K562 (cell line): ENCODE data around the gene ATF6B. TPM values are rescaled to one million over a fixed set of nuclear protein-coding genes. Genes with fewer than 3 reads are reported as not detected.

ENCODE experiments used
- AFF1 ChIP-seq, 2 experiments: fragments of 450-650 bp; IDR thresholded peaks; 2 replicates each; pipeline ENCODE4 v1.6.1; 2018; ENCODE audit warnings: mild to moderate bottlenecking in 2 of 2, low read depth in 1 of 2; ENCODE audit not compliant: partially characterized antibody in 2 of 2
- CREB1 ChIP-seq, 2 experiments: sonication (generic) in 1 of 2; formaldehyde crosslinking in 1 of 2; IDR thresholded peaks; 2 replicates each; pipeline versions ENCODE4 v1.6.1 to v1.8.0; 2012 to 2022; ENCODE audit warnings: inconsistent platforms in 1 of 2, mild to moderate bottlenecking in 1 of 2, missing genetic modification reagents in 1 of 2, moderate library complexity in 1 of 2
- FOXK2 ChIP-seq, 2 experiments: fragments of 450-650 bp; IDR thresholded peaks in 1 of 2; conservative IDR thresholded peaks in 1 of 2; 2 replicates each; pipeline ENCODE4 v1.6.1; 2016; ENCODE audit warnings: low read depth in 2 of 2, mild to moderate bottlenecking in 1 of 2
- MYNN ChIP-seq, 2 experiments: sonication (generic); formaldehyde crosslinking in 1 of 2; IDR thresholded peaks; 2 replicates each; pipeline versions ENCODE4 v1.5.0 to v1.6.1; 2016 to 2020; ENCODE audit warnings: antibody characterized with exemption in 1 of 2, missing genetic modification reagents in 1 of 2
- NR2F6 ChIP-seq: fragments of 450-650 bp; formaldehyde crosslinking; IDR thresholded peaks from 2 replicates; pipeline ENCODE4 v1.4.0; 2020; ENCODE audit warnings: mild to moderate bottlenecking
- PTBP1 ChIP-seq: fragments of 200-400 bp; formaldehyde crosslinking; IDR thresholded peaks from 2 replicates; pipeline ENCODE4 v1.6.1; 2017; ENCODE audit warnings: low read depth, low read length
- TAF15 ChIP-seq: fragments of 200-400 bp; formaldehyde crosslinking; IDR thresholded peaks from 2 replicates; pipeline ENCODE4 v1.6.1; 2017; ENCODE audit warnings: mild to moderate bottlenecking, low read depth, low read length, moderate library complexity
- ZNF165 ChIP-seq: fragments of 250-450 bp; sonication (Bioruptor Pico); IDR thresholded peaks from 2 replicates; pipeline ENCODE4 v1.4.0; 2020; ENCODE audit warnings: borderline replicate concordance
- polyA plus RNA-seq, 8 experiments: library from polyadenylated mRNA; depleted of rRNA in 4 of 8; stranded (reverse) in 5 of 8; unstranded in 3 of 8; fragments of >200 nt; fragmentation: Nextera tagmentation in 2 of 8; fragmentation: Illumina TruSeq in 1 of 8; extraction: Ambion mirVana in 2 of 8; extraction: Trizol in 1 of 8; gene quantifications; 2 replicates each; pipeline versions ENCODE4 v1.2.1 to v1.2.3, GENCODE V29; 2011 to 2014; ENCODE audit warnings: inconsistent platforms in 1 of 8, missing spikeins in 1 of 8
- total RNA-seq, 7 experiments: library from RNA; depleted of rRNA in 6 of 7; stranded (reverse); fragments of >200 nt in 6 of 7; fragmentation: Illumina TruSeq in 2 of 7; extraction: Trizol in 2 of 7; gene quantifications; 2 replicates each; pipeline versions ENCODE4 v1.2.1 to v1.2.3, GENCODE V29; 2011 to 2021; ENCODE audit warnings: low replicate concordance in 1 of 7
- TF ChIP-seq, protein P1 (sequence below), 2 experiments: IDR thresholded peaks; 2 replicates each; pipeline ENCODE4 v1.6.1; 2011; ENCODE audit warnings: borderline replicate concordance in 1 of 2, control low read depth in 1 of 2, low read depth in 1 of 2, low read length in 1 of 2, mild to moderate bottlenecking in 1 of 2, mixed read lengths in 1 of 2, moderate library complexity in 1 of 2; ENCODE audit not compliant: insufficient read depth in 1 of 2, insufficient read length in 1 of 2, poor library complexity in 1 of 2, severe bottlenecking in 1 of 2; ENCODE audit errors: extremely low read depth in 1 of 2
- TF ChIP-seq, protein P2 (sequence below): fragments of 250-450 bp; sonication (Bioruptor Pico); IDR thresholded peaks from 2 replicates; pipeline ENCODE4 v1.9.0; 2021; ENCODE audit warnings: mild to moderate bottlenecking, inconsistent platforms
- TF ChIP-seq, protein P3 (sequence below): IDR thresholded peaks from 2 replicates; pipeline ENCODE4 v1.6.1; 2016; ENCODE audit warnings: missing genetic modification characterization, missing compliant biosample characterization
- TF ChIP-seq, protein P4 (sequence below): fragments of 250-450 bp; sonication (Bioruptor Pico); IDR thresholded peaks from 2 replicates; pipeline ENCODE4 v1.5.0; 2020; ENCODE audit warnings: mild to moderate bottlenecking
- TF ChIP-seq, protein P5 (sequence below): sonication (generic); formaldehyde crosslinking; IDR thresholded peaks from 2 replicates; pipeline ENCODE4 v1.8.0; 2022; ENCODE audit warnings: mild to moderate bottlenecking, missing genetic modification reagents

The ATF6B gene
- total and polyA plus RNA-seq, 9 of the 15 experiments (the other 6 are each of a cell fraction or from before 2014, with no cell fraction given), result 20.7 to 131 (median 31.7) TPM

DNA sequence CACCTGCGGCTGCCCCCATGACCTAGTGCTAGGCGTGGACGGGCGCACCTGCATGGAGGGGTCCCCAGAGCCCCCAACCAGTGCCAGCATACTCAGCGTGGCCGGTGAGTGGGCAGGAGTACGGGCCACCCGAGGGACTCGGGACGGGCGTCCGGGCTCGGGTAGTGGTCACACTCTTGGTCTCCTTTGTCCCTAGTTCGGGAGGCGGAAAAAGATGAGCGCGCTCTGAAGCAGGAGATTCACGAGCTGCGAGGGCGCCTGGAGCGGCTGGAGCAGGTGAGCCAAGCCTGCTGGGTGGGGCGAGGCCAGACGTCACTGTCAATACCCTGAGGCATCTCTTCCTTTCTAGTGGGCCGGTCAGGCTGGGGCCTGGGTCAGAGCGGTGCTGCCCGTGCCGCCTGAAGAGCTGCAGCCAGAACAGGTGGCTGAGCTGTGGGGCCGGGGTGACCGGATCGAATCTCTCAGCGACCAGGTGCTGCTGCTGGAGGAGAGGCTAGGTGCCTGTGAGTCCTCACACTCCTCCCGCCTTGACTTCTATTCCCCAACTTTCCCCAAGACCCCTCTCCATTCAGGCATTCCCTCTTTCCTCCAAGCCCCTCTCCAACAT is 39.2 kb upstream of the ATF6B start (continued):
- TF ChIP-seq, protein P1, sequence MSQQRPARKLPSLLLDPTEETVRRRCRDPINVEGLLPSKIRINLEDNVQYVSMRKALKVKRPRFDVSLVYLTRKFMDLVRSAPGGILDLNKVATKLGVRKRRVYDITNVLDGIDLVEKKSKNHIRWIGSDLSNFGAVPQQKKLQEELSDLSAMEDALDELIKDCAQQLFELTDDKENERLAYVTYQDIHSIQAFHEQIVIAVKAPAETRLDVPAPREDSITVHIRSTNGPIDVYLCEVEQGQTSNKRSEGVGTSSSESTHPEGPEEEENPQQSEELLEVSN (IDR thresholded peaks at IDR 0.05; ENCODE audit: borderline replicate concordance in 1 of 2, extremely low read depth in 1 of 2, insufficient read depth in 1 of 2, insufficient read length in 1 of 2, low read depth in 1 of 2, low read length in 1 of 2, poor library complexity in 1 of 2, severe bottlenecking in 1 of 2), result peak; percentile 5 to 10
- TF ChIP-seq CREB1 (IDR thresholded peaks at IDR 0.05), result no peak
- no peak for TF ChIP-seq CREB1 (CRISPR knock-in tag; IDR thresholded peaks at IDR 0.05)
- 0 out of 2 replicates have a peak, but pooled peaks have one; percentile 23 for TF ChIP-seq TAF15
- TF ChIP-seq, protein P2, sequence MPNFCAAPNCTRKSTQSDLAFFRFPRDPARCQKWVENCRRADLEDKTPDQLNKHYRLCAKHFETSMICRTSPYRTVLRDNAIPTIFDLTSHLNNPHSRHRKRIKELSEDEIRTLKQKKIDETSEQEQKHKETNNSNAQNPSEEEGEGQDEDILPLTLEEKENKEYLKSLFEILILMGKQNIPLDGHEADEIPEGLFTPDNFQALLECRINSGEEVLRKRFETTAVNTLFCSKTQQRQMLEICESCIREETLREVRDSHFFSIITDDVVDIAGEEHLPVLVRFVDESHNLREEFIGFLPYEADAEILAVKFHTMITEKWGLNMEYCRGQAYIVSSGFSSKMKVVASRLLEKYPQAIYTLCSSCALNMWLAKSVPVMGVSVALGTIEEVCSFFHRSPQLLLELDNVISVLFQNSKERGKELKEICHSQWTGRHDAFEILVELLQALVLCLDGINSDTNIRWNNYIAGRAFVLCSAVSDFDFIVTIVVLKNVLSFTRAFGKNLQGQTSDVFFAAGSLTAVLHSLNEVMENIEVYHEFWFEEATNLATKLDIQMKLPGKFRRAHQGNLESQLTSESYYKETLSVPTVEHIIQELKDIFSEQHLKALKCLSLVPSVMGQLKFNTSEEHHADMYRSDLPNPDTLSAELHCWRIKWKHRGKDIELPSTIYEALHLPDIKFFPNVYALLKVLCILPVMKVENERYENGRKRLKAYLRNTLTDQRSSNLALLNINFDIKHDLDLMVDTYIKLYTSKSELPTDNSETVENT (CRISPR knock-in tag), result no peak
- TF ChIP-seq FOXK2 (conservative IDR thresholded peaks at IDR 0.05 in 1 of 2, IDR thresholded peaks at IDR 0.05 in 1 of 2; ENCODE audit: low read depth in 2 of 2), result no peak
- TF ChIP-seq NR2F6, result no peak
- TF ChIP-seq, protein P3, sequence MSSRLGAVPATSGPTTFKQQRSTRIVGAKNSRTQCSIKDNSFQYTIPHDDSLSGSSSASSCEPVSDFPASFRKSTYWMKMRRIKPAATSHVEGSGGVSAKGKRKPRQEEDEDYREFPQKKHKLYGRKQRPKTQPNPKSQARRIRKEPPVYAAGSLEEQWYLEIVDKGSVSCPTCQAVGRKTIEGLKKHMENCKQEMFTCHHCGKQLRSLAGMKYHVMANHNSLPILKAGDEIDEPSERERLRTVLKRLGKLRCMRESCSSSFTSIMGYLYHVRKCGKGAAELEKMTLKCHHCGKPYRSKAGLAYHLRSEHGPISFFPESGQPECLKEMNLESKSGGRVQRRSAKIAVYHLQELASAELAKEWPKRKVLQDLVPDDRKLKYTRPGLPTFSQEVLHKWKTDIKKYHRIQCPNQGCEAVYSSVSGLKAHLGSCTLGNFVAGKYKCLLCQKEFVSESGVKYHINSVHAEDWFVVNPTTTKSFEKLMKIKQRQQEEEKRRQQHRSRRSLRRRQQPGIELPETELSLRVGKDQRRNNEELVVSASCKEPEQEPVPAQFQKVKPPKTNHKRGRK (tag), result no peak
- TF ChIP-seq AFF1 (IDR thresholded peaks at IDR 0.05; ENCODE audit: low read depth in 1 of 2, partially characterized antibody in 2 of 2), result no peak
- TF ChIP-seq, protein P4, sequence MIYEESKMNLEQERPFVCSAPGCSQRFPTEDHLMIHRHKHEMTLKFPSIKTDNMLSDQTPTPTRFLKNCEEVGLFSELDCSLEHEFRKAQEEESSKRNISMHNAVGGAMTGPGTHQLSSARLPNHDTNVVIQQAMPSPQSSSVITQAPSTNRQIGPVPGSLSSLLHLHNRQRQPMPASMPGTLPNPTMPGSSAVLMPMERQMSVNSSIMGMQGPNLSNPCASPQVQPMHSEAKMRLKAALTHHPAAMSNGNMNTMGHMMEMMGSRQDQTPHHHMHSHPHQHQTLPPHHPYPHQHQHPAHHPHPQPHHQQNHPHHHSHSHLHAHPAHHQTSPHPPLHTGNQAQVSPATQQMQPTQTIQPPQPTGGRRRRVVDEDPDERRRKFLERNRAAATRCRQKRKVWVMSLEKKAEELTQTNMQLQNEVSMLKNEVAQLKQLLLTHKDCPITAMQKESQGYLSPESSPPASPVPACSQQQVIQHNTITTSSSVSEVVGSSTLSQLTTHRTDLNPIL, result no peak
- TF ChIP-seq, protein P5, sequence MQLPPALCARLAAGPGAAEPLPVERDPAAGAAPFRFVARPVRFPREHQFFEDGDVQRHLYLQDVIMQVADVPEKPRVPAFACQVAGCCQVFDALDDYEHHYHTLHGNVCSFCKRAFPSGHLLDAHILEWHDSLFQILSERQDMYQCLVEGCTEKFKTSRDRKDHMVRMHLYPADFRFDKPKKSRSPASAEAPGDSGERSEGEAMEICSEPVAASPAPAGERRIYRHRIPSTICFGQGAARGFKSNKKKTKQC (CRISPR knock-in tag), result 0 out of 2 replicates have a peak, but pooled peaks have one; percentile 44
- 0 out of 2 replicates have a peak, but pooled peaks have one; percentile 2 for TF ChIP-seq MYNN (IDR thresholded peaks at IDR 0.05)
- TF ChIP-seq MYNN (CRISPR knock-in tag; IDR thresholded peaks at IDR 0.05), result no peak
- TF ChIP-seq ZNF165 (CRISPR knock-in tag), result 0 out of 2 replicates have a peak, but pooled peaks have one; percentile 19
- no peak for TF ChIP-seq PTBP1
